ENCODE measurements around the gene MIOX. TPM values are rescaled to one million over a fixed set of nuclear protein-coding genes. Genes with fewer than 3 reads are reported as not detected.
"Not testable (repeated sequence)": the region's sequence is repeated elsewhere in the genome, so short reads cannot be mapped to it uniquely, and the experiment has no call there.

The MIOX gene
- total and polyA plus RNA-seq, 2 of the 13 experiments (the other 11 are each of a cell fraction or from before 2014, with no cell fraction given), result 1.5 to 2.9 TPM

- no peak for TF ChIP-seq TBX2 (CRISPR knock-in tag; IDR thresholded peaks at IDR 0.05; ENCODE audit: borderline replicate concordance)
- TF ChIP-seq LRRFIP1 (CRISPR knock-in tag; conservative IDR thresholded peaks at IDR 0.05), result no peak
- TF ChIP-seq ZNF558 (CRISPR knock-in tag; IDR thresholded peaks at IDR 0.05; ENCODE audit: borderline replicate concordance), result no peak
These were observed 31.9 kb downstream of the MIOX start (continued) for GRCh38 chr22:50518606-50519005.

- H3K4me3 ChIP-seq (replicated peaks in 1 of 3; ENCODE audit: insufficient read depth in 1 of 3, low read depth in 2 of 3, low read length in 3 of 3), result no peak overlapping the region
- no peak overlapping the region for H3K27ac ChIP-seq (ENCODE audit: extremely low read length, insufficient read depth, low read length)
- TF ChIP-seq CHCHD3 (CRISPR knock-in tag; IDR thresholded peaks at IDR 0.05) (no peak), U2AF2 (IDR thresholded peaks at IDR 0.05; ENCODE audit: low read depth, low read length) (no peak)
- H4K20me1 ChIP-seq (ENCODE audit: insufficient read depth, low read length), result peaks cover 13% of the 10 kb centered on the region
- no peaks in the 10 kb centered on the region for H3K27me3 ChIP-seq (ENCODE audit: control insufficient read depth in 1 of 2, insufficient read depth in 2 of 2, low read length in 2 of 2)
- POLR2A ChIA-PET, result no interaction called here
- in situ Hi-C loops (cut with HindIII; ENCODE audit: extremely low pct_ligation_motif_present, low pct_unique_long_range_greater_than_20kb) (no loop called here), intact Hi-C loops (cut with micrococcal nuclease; ENCODE audit: unreplicated experiment) (no loop called here)
- BruUV-seq (replicated peaks), result no TSS peak
- peaks cover 19% of the 10 kb centered on the region for H3K79me2 ChIP-seq (ENCODE audit: insufficient read depth, low read length)
- FAIRE-seq (no peak), DNase-seq (ENCODE audit: low spot score) (no peak), ATAC-seq (no peak)
- H3K36me3 ChIP-seq (replicated peaks in 1 of 2; ENCODE audit: control insufficient read depth in 1 of 2, insufficient read depth in 2 of 2, low read length in 2 of 2), result peaks cover 22 to 66% of the 10 kb centered on the region in 2 experiments
- CTCF ChIA-PET (ENCODE audit: low intra/inter-chr PET ratio, low total read pairs), result no interaction called here
- H3K9me3 ChIP-seq (ENCODE audit: low read length), result no peaks in the 10 kb centered on the region
- no peak overlapping the region for H3K4me2 ChIP-seq (ENCODE audit: low read depth, low read length)
- H3K4me1 ChIP-seq (ENCODE audit: insufficient read depth, low read length), result peaks cover 9% of the 10 kb centered on the region
- H3K9ac ChIP-seq (ENCODE audit: insufficient read depth, low read depth, low read length), result no peak overlapping the region
- 95% methylated on average over 4 of the region's 8 CpGs for WGBS (ENCODE audit: low lambda C conversion rate)
- H2AFZ ChIP-seq (ENCODE audit: low read length), result no peak overlapping the region
These were observed 32.5 kb downstream of the MIOX start for GRCh38 chr22:50519151-50519550.

GRCh38 chr22:50520184-50520583 lies 33.5 kb downstream of the MIOX start:
- H2AFZ ChIP-seq (ENCODE audit: low read length); FAIRE-seq; intact Hi-C loops (cut with micrococcal nuclease; ENCODE audit: unreplicated experiment); ATAC-seq; CTCF ChIA-PET (ENCODE audit: low intra/inter-chr PET ratio, low total read pairs); BruUV-seq (replicated peaks); in situ Hi-C loops (cut with HindIII; ENCODE audit: extremely low pct_ligation_motif_present, low pct_unique_long_range_greater_than_20kb); DNase-seq (ENCODE audit: low spot score); H3K9me3 ChIP-seq (ENCODE audit: low read length); H3K27ac ChIP-seq (ENCODE audit: extremely low read length, insufficient read depth, low read length); POLR2A ChIA-PET; H3K27me3 ChIP-seq (ENCODE audit: control insufficient read depth in 1 of 2, insufficient read depth in 2 of 2, low read length in 2 of 2); H3K4me2 ChIP-seq (ENCODE audit: low read depth, low read length); H3K4me3 ChIP-seq (replicated peaks in 1 of 3; ENCODE audit: insufficient read depth in 1 of 3, low read depth in 2 of 3, low read length in 3 of 3); H3K9ac ChIP-seq (ENCODE audit: insufficient read depth, low read depth, low read length): not testable (repeated sequence)
- 98% methylated on average over 8 of the region's 8 CpGs for WGBS (ENCODE audit: low lambda C conversion rate)
- H4K20me1 ChIP-seq (ENCODE audit: insufficient read depth, low read length), result peaks cover 19% of the 10 kb centered on the region
- peaks cover 21 to 62% of the 10 kb centered on the region in 2 experiments for H3K36me3 ChIP-seq (replicated peaks in 1 of 2; ENCODE audit: control insufficient read depth in 1 of 2, insufficient read depth in 2 of 2, low read length in 2 of 2)
- H3K79me2 ChIP-seq (ENCODE audit: insufficient read depth, low read length), result peaks cover 18% of the 10 kb centered on the region
- peaks cover 14% of the 10 kb centered on the region for H3K4me1 ChIP-seq (ENCODE audit: insufficient read depth, low read length)
